Measurements from ENCODE around the gene NMNAT3. TPM values are rescaled to one million over a fixed set of nuclear protein-coding genes. Genes with fewer than 3 reads are reported as not detected.

Gene NMNAT3
- total RNA-seq, 4 donors from 2014 or later = 10.3 to 16.5 (median 12.6) TPM

DNA sequence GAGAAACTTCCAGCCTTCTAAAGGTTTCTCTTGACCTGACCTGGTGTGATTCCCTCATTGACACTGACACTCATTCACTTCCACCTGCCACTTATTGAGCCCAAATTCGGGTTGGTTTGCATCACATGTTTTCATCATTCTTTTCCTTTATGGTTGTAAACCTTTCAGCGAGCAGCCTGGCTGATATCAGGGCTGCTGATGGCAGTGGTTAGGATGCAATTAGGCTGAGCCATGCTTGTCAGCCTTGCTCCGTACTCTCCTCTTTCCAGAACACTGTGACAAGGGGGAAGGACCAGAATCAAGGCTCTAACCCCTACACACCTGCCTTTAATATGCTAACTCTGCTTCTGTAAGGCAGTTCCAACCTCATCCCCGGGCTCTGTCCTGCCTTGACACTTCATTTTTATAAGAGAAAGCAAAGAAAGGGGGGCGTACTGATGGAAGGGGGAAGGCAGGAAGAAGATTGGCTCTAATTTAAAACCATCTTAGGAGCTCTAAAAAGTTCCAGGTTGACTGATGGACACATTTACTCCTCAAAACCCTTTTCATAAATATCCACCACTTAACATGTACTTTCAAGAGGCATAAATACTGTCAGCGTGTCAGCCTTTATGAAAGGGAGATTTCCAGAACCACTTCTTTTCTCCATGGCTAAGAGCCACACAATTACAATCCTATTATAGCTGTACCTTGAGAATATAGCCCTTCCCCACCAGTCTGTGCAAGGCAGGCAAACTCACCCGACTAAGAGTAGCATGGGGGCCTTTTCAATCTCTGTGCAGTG lies 5.7 kb downstream of the NMNAT3 start:
- intact Hi-C loops (cut with DNase I) = no loop called here
- H3K27ac ChIP-seq = no peak overlapping the region
- 78 to 86% methylated on average over 7 of the region's 7 CpGs for WGBS, 2 donors
- no peak for DNase-seq
- H3K9me3 ChIP-seq = no peaks in the 10 kb centered on the region
- H3K36me3 ChIP-seq = no peaks in the 10 kb centered on the region
- H3K4me1 ChIP-seq = peaks cover 5 to 7% of the 10 kb centered on the region in 2 donors
- no peaks in the 10 kb centered on the region for H3K27me3 ChIP-seq
- H3K4me3 ChIP-seq (replicated peaks in 1 of 3) = no peak overlapping the region
- TF ChIP-seq, protein P1, sequence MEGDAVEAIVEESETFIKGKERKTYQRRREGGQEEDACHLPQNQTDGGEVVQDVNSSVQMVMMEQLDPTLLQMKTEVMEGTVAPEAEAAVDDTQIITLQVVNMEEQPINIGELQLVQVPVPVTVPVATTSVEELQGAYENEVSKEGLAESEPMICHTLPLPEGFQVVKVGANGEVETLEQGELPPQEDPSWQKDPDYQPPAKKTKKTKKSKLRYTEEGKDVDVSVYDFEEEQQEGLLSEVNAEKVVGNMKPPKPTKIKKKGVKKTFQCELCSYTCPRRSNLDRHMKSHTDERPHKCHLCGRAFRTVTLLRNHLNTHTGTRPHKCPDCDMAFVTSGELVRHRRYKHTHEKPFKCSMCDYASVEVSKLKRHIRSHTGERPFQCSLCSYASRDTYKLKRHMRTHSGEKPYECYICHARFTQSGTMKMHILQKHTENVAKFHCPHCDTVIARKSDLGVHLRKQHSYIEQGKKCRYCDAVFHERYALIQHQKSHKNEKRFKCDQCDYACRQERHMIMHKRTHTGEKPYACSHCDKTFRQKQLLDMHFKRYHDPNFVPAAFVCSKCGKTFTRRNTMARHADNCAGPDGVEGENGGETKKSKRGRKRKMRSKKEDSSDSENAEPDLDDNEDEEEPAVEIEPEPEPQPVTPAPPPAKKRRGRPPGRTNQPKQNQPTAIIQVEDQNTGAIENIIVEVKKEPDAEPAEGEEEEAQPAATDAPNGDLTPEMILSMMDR (IDR thresholded peaks at IDR 0.05) = no peak
- TF ChIP-seq POLR2A (IDR thresholded peaks at IDR 0.05) = no peak

GRCh38 chr3:139671107-139671506 lies 6.7 kb downstream of the NMNAT3 start:
- no peak overlapping the region for H3K4me3 ChIP-seq (replicated peaks in 1 of 3)
- H3K9me3 ChIP-seq = no peaks in the 10 kb centered on the region
- intact Hi-C loops (cut with DNase I) = no loop called here
- H3K27me3 ChIP-seq = no peaks in the 10 kb centered on the region
- H3K27ac ChIP-seq = no peak overlapping the region
- TF ChIP-seq, protein P1 (IDR thresholded peaks at IDR 0.05) = no peak
- no peak for TF ChIP-seq POLR2A (IDR thresholded peaks at IDR 0.05)
- DNase-seq = no peak
- WGBS, 2 donors = 82% methylated on average over 2 of the region's 2 CpGs
- H3K36me3 ChIP-seq = no peaks in the 10 kb centered on the region
- no peaks in the 10 kb centered on the region for H3K4me1 ChIP-seq

GRCh38 chr3:139670196-139670595 lies 7.6 kb downstream of the NMNAT3 start:
- Histone ChIP-seq H3K27me3 (no peaks in the 10 kb centered on the region), H3K9me3 (no peaks in the 10 kb centered on the region), H3K27ac (no peak overlapping the region), H3K36me3 (no peaks in the 10 kb centered on the region), H3K4me3 (replicated peaks in 1 of 3) (no peak overlapping the region), H3K4me1 (no peaks in the 10 kb centered on the region)
- whole genome bisulfite sequencing, 2 donors = 96 to 97% methylated on average over 4 of the region's 4 CpGs
- intact Hi-C loops (cut with DNase I) = no loop called here
- no peak for TF ChIP-seq POLR2A (IDR thresholded peaks at IDR 0.05)
- TF ChIP-seq, protein P1 (IDR thresholded peaks at IDR 0.05) = no peak
- no peak for DNase-seq

- TF ChIP-seq, protein P1 (IDR thresholded peaks at IDR 0.05) = no peak
- TF ChIP-seq POLR2A (IDR thresholded peaks at IDR 0.05) = no peak
- Histone ChIP-seq H3K36me3 (no peaks in the 10 kb centered on the region), H3K4me1 (no peaks in the 10 kb centered on the region), H3K27me3 (no peaks in the 10 kb centered on the region), H3K9me3 (no peaks in the 10 kb centered on the region), H3K4me3 (replicated peaks in 1 of 3) (no peak overlapping the region), H3K27ac (no peak overlapping the region)
- DNase-seq = no peak
- intact Hi-C loops (cut with DNase I) = no loop called here
Measured at GRCh38 chr3:139668332-139668731, 9.4 kb downstream of the NMNAT3 start.

DNA sequence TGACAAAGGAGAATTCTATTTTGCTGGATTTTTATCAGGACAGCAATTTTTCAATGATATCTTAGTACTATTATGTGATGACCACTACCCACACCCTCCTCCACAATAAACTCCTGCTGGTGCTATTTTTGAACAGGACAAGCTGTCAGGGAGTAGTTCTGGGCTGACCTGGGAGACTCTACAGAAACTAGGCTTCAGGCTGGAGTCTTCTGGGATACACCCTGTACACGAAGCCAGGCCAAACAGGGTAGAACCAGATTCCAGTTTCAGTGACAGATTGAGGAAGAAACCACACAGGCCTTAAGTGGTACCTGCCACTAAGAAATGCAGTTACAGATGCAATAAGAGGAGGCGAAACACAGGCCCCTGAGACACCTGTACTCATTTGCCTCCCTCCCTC lies 12.8 kb downstream of the NMNAT3 start:
- 85 to 94% methylated on average over 2 of the region's 2 CpGs for WGBS, 2 donors
- no peak for TF ChIP-seq POLR2A (IDR thresholded peaks at IDR 0.05)
- TF ChIP-seq, protein P1 (IDR thresholded peaks at IDR 0.05) = no peak

More for the DNA sequence above, 12.8 kb downstream of the NMNAT3 start:
- H3K9me3 ChIP-seq = no peaks in the 10 kb centered on the region
- H3K4me3 ChIP-seq (replicated peaks in 1 of 3) = no peak overlapping the region
- no peaks in the 10 kb centered on the region for H3K36me3 ChIP-seq
- H3K27ac ChIP-seq = no peak overlapping the region
- no peaks in the 10 kb centered on the region for H3K27me3 ChIP-seq
- no peak for DNase-seq
- H3K4me1 ChIP-seq = no peaks in the 10 kb centered on the region
- intact Hi-C loops (cut with DNase I) = no loop called here

Data from thyroid gland (tissue), 4 donors.